ENCODE measurements around the gene INAVA.
"Not testable (repeated sequence)": the region's sequence is repeated elsewhere in the genome, so short reads cannot be mapped to it uniquely, and the experiment has no call there.

INAVA gene

GRCh38 chr1:200962631-200963030 is 67.9 kb downstream of the INAVA start:
- DNase-seq (ENCODE audit: low read depth, low spot score), result no peak

GRCh38 chr1:200963076-200963475 is 68.4 kb downstream of the INAVA start:
- no peak for DNase-seq (ENCODE audit: low read depth, low spot score)

GRCh38 chr1:200963888-200964287 is 69.2 kb downstream of the INAVA start:
- DNase-seq (ENCODE audit: low read depth, low spot score), result not testable (repeated sequence)

Measured in brain pericyte (primary cell).